GM21360 (cell line): Measurements from ENCODE around the gene ABHD16B.
A peak's percentile ranks its signal among the peaks of the same experiment; 100 is the strongest.
"Not testable (repeated sequence)": the region's sequence is repeated elsewhere in the genome, so short reads cannot be mapped to it uniquely, and the experiment has no call there.

ENCODE experiments used
- ATAC-seq: cut with Tn5 transposase; IDR thresholded peaks from one replicate; pipeline ENCODE4 v1.9.1; 2021; ENCODE audit warnings: mild to moderate bottlenecking, moderate library complexity; ENCODE audit not compliant: unreplicated experiment

The ABHD16B gene

GRCh38 chr20:63833776-63834490 lies 27.4 kb upstream of the ABHD16B start:
- ATAC-seq: no peak

GRCh38 chr20:63834491-63834880 lies 26.8 kb upstream of the ABHD16B start:
- no peak for ATAC-seq

- no peak for ATAC-seq
These were observed 26.1 kb upstream of the ABHD16B start for GRCh38 chr20:63835021-63835858.

GRCh38 chr20:63836458-63837344 lies 24.6 kb upstream of the ABHD16B start:
- ATAC-seq: no peak

GRCh38 chr20:63837479-63837878 lies 23.8 kb upstream of the ABHD16B start:
- no peak for ATAC-seq

GRCh38 chr20:63839620-63840019 lies 21.7 kb upstream of the ABHD16B start:
- ATAC-seq: no peak

- no peak for ATAC-seq
These were observed 20.9 kb upstream of the ABHD16B start for GRCh38 chr20:63840405-63840828.

GRCh38 chr20:63842258-63842657 lies 19.0 kb upstream of the ABHD16B start:
- ATAC-seq: no peak

GRCh38 chr20:63843222-63843621 lies 18.1 kb upstream of the ABHD16B start:
- ATAC-seq: no peak

- ATAC-seq: no peak
These were observed 17.5 kb upstream of the ABHD16B start for GRCh38 chr20:63843778-63844177.

GRCh38 chr20:63844511-63844991 lies 16.7 kb upstream of the ABHD16B start:
- no peak for ATAC-seq

GRCh38 chr20:63846128-63846771 lies 15.0 kb upstream of the ABHD16B start:
- no peak for ATAC-seq

- no peak for ATAC-seq
These were observed 14.4 kb upstream of the ABHD16B start for GRCh38 chr20:63846888-63847236.

- no peak for ATAC-seq
These were observed 13.9 kb upstream of the ABHD16B start for GRCh38 chr20:63847237-63848002.

GRCh38 chr20:63848003-63848911 lies 13.0 kb upstream of the ABHD16B start:
- ATAC-seq: no peak

GRCh38 chr20:63850689-63851547 lies 10.4 kb upstream of the ABHD16B start:
- ATAC-seq: peak; percentile 67

GRCh38 chr20:63851548-63851943 lies 9.8 kb upstream of the ABHD16B start:
- ATAC-seq: not testable (repeated sequence)

GRCh38 chr20:63853733-63854068 lies 7.6 kb upstream of the ABHD16B start:
- ATAC-seq: not testable (repeated sequence)
